HG02678 (cell line): ENCODE results near the gene OSBPL3.

ENCODE experiments used
- ATAC-seq: cut with Tn5 transposase; IDR thresholded peaks from one replicate; pipeline ENCODE4 v1.9.1; 2021; ENCODE audit warnings: mild to moderate bottlenecking, moderate library complexity; ENCODE audit not compliant: unreplicated experiment

Gene OSBPL3

DNA sequence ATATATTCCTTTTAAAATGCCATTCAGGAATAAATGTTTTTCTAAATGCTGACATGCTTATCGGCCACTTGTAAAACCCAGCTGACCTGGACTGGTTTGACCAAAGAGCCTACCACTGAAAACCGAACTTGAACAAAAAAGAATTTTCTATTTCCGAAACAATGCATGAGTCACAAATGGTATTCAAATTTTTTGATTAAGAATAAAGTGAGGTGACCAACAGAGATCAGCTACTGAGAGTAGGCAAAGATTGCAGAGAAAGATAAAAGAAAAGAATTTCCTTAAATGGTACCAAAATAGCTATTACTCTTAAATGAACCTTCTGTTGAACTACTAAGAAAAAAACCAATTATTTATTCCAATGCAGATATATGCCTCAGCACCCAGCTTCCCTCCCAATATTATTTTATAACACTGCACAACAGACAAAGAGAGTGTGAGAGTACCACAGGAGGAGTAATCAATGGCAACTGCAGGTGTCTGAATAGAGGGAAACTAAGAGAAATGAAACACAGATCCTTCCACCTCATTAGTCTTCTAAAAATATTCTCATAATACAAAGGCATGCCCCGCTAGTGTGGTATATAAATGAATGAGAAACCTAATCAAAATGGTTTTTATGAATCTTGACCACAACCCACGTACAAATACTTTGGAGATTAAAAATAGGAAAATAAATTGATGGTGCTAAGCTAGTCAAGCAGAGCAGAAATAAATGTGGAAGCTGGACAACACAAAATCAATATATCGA lies 20.1 kb downstream of the OSBPL3 start:
- ATAC-seq: no peak

DNA sequence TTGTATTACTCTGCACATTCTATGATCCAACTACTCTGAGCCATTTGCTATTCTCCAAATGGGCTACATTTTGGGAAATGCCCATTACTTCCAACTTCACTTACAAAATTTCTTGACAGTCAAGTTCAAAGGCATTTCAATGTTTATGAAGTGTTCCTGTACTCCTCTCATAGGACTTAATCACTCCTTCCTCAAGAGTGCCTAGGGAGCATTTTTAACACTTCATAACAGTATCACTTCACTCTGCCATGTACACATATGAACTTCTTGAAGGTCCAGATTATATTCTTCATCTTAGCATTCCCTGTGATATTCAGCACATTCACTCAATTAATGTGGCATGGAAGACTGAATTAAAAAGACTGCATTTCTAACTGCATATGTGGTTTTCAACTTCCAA lies 21.6 kb downstream of the OSBPL3 start:
- ATAC-seq: no peak

DNA sequence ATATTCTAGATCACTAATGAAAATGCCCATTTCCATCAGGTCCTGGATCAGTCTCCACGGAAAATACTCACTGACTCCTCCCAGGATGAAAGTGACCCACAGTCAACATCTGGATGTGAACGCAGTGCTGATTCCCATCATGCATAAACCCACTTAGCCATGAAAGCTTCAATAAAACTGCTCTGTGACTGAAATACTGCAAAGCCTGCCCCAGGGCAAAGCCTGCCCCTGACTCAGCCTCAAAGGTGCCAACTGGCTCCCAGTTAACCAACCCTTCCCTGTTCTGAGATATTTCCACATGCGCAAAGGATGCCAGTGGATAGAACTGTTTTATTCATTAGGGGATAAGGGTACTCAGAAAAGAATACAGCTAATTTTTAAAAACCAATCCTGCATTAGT lies 24.0 kb downstream of the OSBPL3 start:
- ATAC-seq: no peak

DNA sequence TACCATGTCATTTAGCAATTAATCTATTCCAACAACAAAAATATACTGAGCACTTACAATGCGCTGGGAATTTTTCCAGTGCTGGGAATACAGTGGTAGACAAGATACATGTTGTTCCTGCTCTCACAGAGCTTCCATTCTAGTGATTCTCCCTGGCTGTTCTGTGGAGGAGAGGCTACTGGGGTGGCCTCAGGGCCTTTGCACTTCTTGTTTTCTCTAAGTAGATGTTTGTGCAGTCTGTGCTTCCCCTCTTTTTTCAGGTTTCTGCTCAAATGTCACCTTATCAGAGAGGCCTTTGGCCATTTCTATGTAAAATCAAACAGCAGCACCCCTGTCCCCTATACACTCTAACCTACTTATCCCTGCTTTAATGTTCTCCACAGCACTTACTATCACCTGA lies 24.7 kb downstream of the OSBPL3 start:
- ATAC-seq: no peak

DNA sequence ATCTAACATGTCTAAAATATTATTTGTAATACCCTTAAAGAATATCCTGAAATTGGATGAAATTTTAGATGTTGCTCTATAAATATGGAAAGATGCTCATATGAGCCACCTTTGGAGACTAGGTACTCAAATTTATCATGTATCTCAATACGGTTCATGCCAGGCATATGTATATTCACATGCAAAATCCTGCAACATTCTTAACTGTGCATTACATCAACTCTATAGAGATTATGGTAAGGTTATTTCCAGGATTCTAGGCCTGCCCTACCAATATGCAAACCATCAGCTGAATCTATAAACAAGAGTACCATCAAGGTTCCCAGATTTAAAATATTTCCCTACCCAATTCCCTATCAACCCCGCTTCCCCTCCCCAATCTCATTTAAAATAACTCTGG lies 27.5 kb downstream of the OSBPL3 start:
- no peak for ATAC-seq

DNA sequence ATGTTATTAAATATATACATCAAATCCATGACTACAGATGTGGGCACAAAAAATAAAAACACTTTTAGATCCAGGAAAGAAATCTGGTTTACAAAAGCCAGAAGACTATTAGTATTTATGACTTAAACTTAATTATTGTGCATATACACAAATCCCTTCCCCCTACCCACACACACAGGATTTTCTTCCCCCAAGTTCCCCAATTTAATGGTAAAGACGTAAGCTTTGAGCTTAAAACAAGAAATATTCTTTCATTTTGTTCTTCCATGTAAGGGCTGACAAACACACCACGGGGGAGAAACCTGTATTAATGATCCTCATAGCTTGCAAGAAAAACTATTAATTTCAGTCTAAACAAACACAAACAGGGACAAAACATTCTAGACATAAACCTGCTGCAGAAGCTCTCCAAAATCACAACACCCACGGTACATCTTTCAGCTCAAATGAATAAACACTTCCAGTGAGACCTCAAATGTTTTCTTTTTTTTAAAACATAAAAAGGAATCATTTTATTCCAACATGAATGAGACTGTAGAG lies 28.5 kb downstream of the OSBPL3 start:
- no peak for ATAC-seq

DNA sequence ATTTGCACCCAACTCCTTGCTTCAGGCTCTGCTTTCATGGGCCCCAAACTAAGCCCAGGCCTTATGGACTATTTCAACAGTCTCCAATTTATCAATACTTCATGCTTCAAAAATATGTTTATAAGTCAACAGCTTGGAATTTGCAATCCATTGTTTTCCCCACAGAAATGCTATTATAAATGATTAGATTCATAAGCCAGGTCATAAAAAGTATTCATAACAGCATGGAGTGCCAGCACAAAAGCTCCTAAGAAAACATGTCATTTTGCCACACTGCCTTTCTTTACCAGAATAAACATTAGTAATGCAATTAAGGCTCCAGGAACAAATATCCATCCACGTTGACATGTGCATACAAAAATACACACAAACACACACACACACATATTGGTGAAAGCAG lies 30.1 kb downstream of the OSBPL3 start:
- ATAC-seq: no peak

DNA sequence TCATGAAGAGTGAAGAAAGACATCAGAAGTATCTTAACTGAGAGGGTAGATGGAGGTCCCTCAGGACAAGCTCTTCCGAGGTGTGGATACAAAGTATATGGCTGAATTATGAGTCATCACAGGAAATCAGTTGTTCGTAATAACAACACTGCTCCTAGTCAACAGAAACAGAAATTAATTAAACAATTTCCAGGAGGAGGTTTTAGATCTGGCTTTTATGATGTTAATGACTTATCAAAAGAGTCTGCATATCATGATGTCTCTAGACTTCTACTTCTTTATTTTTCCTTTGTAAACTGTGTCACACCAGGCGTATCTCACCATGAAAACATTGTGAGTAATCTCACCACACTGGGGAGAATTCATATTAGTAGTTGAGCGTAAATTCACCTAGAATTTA lies 31.2 kb downstream of the OSBPL3 start:
- ATAC-seq: no peak

DNA sequence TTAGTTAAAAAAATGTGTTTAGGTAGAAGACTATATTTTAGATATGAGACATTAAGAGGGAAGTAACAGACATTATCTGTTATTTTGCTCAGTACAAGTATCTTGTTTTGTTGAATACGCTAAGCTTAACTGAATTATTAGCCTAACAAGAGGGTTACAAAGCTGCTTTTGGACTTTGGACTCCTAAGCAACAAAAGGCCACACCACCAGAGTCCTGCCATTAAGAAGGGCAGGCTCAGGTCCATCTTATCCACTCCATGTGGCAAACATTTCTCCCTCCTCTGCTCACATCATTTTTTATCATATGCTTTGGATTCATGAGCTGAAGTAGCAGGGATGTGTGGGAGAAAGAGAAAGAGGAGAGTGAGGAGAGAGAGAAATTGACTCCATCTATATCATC lies 33.5 kb downstream of the OSBPL3 start:
- no peak for ATAC-seq

DNA sequence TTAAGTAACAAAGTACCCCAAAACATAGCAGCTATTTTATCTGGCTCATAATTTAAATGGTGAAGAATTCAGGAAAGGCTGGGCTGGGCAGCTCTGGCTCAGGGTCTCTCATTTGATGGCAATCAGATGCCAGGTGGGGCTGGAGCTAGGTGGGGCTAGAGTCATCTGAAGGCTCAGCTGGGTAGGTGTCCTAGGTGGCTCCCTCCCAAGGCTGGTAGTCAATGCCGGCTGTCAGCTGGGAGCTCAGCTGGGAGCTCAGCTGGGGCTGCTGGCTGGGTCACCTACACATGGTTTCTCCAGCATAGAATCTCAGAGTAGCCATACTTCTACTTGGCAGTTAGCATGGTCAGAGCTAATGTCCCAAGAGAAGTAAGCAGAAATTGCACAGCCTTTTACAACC lies 34.1 kb downstream of the OSBPL3 start:
- ATAC-seq: no peak

DNA sequence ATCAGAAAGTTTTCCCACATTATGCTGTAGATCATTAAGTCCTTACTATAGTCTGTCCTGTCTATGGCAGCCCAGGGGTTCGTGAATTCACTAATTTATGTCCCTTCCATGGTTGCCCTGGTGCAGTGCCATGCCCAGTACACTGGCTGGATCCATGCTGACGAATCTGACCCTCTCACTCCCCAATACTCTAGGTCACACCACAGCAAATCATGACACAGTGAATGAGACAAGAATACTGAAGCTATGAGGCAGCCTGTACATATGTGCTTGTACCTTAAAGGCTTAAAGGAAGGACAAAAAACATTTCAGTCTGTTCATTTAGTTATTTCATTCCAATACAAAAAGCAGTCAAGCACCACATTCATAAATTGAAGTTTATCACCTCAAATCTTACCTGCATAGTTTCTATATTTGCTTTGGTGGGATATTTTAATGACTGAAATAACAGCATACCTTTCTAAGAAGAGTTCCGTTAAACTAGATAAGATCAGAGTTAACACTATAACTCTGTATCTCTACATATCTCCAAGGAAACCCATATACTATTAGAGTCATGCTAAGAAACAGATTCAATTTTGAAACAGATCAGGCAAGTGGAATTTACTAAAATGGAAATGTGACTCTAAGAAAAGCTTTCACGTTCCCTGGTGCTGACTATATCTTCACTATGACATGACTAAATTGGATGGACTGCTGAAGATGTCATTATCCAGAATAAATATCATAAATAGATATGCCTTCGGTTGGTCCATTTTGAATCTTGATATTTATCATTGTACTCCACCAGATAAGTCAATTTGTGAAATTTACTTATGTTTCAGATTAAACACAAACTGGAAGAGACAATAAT lies 36.7 kb downstream of the OSBPL3 start:
- ATAC-seq: no peak

DNA sequence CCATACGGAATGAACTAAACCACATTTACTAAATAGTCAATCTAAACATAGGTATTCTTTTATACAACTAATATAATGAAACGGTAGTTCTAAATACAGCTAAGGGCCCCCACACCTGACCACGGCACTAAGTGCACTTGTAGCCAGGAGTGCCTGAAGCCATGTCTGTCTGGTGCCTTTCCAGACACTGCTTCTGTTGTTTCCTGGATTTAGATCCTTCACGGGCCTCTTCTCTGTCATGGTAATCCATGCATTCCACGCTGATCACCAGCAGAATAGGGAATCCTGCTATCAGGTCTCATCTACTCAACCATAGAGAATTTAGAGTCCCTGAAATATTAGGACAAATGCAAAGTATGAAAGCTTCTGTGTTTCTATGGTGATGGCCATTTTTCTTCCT lies 37.8 kb downstream of the OSBPL3 start:
- no peak for ATAC-seq

DNA sequence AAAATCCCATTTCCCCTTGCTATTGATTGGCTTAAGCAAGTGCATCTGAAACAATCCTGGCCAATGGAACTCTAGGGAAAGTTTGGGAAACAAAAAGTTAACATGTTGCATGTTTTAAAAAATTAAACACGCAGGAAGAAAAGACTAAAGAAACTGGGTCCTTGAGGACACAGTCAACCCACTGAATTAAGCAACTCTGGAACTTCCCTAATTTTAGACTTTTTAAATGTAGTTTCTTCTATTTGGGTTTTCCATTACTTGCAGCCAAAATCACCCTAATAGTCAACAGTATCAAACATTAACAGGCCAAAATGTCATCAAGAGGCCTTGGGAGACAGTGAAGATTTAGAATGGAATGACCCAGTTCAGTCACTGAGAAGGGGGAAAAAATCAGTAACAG lies 40.6 kb downstream of the OSBPL3 start:
- no peak for ATAC-seq

DNA sequence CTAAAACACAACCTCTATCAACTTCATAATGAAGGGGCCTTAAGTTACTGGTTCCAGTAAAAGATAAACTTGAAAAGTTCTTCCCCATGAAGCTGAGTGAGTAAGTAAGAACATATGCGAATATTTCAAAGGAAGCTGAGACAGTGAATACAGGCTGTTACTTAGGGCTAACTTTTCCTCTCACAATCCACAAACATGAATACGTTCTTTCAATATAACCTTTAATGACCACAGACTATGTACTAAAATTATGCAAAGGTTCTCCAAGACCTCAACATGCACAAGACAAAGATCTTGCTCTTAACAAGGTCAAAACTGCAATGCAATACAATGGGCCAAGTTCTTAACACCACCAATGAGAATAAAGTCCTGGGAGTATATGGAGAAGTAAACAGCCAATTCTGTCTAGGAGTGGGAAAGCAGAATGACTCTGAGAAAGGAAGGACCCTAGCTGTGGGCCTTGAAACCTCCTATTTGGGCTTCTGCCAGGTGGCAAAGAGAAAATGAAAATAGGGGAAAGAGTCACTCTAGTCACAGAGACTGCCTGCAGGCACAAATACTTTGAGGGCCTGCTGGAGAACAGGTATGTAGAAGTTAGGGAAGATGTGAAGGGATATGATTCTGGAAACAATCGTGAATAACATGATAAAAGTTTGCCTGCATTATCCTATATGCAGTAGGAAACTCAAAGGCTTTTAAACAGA lies 43.7 kb downstream of the OSBPL3 start:
- peak; percentile 76 for ATAC-seq

DNA sequence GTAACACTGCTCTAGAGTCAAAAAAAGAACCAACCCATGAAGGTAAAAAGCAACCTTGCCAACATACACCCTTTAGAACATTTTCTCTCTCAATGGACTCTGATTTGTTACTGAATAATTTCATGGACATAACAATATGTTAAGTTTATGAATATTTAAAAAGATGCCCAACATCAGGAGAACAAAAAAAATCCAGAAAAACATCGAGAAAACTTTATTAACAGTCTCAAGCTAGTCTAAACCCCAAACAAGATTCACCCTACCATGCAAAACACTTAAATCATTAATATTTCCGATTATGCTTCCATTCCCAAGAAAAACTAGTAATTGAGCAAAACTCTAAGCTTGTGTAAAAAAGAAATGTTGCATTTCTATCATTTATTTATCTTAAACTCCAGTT lies 46.7 kb downstream of the OSBPL3 start:
- no peak for ATAC-seq

DNA sequence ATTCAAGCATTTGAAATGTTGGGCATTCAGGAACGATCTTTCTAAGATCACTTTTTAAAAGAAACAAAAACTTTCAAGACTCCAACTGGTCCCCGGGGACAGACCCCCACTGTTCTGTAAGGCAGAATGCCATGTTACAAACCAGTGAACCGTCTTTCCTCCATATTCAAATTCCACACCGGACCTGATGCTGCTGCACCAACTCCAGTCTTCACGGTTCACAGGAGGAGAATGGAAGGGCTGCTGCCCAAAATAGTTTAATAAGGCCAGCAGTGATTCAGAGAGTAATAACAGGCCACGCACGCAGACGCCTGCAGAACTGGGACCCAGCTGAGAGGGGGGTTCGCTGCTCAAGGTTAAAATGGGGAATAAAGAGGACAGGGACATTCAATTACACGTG lies 47.2 kb downstream of the OSBPL3 start:
- ATAC-seq: no peak

DNA sequence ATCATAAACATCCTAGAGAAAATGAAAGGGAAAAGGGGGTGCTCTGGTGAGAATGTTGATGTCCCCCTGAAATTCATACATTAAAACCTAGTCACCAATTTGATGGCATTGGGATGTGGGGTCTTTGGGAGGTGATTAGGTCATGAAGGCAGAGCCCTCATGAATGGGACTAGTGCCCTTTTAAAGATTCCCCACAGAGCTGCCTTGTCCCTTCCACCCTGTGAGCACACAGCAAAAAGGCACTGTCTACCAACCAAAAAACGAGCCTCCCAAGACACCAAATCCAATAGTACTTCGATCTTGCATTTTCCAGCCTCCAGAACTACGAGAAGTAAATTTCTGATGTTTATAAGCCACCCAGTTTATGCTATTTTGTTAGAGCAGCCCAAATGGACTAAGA lies 47.6 kb downstream of the OSBPL3 start:
- ATAC-seq: no peak

DNA sequence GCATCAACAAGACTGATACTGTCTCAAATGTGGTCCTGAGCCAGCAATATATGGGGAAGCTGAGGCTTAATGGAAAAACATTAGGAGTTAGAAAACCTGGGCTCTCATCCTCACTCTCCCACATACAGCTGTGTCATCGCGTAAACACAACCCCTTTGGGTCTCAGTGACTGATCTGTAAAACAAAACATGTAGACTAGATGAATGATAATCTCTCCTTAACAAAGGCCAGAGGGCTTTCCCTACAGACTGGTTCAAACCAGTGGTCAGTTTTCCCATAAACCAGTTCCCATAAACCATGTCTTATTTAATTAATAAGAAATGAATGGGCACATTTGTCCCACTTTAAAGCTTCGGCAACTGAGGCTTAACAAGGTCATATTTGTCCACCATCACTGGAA lies 48.1 kb downstream of the OSBPL3 start:
- ATAC-seq: no peak

DNA sequence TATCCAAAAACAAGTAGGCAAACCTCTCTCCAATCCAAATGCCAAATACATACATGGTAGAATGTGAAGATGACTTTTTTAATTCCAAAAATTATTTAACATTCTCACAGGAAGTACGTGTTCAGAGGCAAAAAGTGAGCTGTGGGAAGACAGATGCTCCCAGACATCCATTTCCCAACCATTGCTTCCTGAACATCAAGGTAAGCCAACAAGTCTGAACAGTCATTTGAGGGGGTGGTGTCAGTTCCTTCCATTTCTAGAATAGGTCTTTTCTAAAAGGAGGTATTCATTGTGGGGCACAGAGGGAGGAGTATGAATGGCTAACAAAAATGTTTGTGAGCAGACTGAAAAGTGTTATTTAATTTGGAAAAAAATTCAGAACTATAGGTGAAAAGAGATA lies 49.1 kb downstream of the OSBPL3 start:
- no peak for ATAC-seq

DNA sequence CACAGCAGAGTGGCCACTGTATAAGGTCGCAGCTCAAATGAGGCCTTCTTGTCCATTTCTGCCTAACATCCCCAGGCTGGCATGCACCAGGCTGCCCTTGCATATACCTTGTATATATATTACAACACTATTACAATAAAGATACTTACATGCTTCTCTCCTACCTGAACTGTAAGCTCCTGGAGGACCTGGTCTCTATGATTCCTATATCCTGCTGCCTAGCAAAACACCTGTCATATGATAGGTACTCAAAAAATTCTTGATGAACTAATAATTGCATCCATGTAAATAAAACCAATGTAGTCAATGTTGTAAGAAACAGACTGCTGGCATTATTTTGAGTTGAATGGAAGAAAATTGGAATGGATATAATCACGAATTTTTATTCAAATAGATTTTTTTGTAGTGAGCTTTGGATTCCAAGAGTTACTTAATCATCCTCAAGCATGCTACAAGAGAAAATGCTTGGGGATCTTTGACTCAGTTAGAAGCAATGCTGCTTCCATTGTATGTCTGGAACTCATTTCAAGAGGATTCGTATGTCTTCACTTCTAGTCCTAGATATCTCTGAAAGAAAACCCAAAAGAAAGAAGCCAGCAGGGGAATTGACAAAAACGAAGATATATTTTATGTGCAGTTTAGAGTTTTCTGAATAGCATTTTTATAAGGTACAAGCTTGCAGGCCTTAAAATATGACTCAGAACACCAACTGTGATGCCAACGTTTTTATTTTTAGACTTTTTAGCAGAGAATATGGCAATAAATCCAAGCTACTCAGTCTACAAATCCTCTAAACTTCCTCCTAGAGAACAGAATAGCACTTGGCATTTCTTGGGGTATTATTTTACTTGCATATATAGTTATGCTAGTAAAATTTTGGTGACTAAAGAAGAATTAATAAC lies 53.1 kb downstream of the OSBPL3 start:
- no peak for ATAC-seq

DNA sequence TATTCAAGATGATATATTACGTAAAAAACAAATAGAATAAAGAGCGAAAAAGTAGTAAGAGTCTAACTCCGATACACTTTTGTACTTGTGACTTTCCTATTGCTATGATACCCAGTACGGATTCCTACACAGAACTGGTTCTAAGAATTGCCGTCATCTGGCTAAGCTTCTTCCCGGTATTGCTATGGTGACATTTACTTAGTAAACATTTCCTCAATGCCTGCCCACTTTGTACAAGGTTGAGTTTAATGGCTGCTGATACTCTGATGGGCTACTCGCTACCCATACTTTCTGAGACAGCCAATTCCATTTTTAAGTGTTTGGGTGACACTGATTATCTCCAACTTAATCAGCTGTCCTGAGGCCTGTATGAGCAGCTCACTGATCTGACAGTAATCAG lies 55.6 kb downstream of the OSBPL3 start:
- no peak for ATAC-seq
